HG03095 (cell line): Measurements from ENCODE around the gene SLC7A1.
A peak's percentile ranks its signal among the peaks of the same experiment; 100 is the strongest.

ENCODE experiments used
- ATAC-seq: cut with Tn5 transposase; IDR thresholded peaks from one replicate; pipeline ENCODE4 v1.9.1; 2021; ENCODE audit warnings: moderate library complexity; ENCODE audit not compliant: unreplicated experiment

Gene SLC7A1

DNA sequence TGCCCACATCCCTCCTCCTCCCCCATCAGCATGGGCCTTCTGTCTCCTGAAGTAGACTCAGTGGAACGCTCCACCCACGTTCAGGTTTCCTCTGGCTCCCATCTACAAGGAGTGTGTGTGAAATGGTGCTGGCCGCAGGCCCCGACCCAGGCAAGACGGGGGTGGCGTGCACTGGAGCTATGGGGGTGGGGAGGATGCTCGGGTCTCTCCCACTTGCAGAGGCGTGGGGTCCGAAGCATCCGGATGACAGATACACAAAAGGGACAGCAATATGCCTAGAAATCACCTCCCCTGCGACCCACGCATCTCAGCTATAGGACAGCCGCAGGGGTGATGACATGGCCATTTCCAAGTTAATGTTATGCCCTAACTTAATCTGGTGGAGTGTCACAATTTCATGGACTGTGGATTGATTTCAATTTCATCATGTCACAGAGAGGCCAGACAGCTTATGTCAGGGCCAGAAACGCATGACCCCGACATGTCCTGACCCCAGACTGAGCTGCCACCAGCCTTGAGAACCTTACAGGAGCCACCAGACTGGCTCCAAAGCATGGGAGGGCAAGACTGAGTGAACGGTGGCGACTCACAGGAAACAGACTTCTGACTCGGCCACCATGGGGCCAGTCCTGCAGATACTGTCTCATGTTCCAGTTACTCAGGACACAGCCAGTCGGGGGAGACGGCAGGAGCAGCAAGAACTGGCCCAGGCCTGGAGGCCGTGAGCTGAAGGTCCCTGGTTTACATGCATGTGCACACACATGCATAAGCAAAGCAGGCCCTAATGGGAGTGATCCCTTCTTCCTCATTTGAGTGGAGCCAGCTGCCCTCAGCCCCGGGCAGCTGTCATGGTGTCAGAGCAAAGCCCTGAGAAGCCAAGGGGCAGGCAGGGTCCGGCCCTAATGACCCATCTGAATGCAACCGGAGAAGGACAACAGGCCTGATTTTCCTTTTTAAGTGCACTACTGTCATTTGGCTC, 82.2 kb downstream of the SLC7A1 start:
- ATAC-seq: no peak

DNA sequence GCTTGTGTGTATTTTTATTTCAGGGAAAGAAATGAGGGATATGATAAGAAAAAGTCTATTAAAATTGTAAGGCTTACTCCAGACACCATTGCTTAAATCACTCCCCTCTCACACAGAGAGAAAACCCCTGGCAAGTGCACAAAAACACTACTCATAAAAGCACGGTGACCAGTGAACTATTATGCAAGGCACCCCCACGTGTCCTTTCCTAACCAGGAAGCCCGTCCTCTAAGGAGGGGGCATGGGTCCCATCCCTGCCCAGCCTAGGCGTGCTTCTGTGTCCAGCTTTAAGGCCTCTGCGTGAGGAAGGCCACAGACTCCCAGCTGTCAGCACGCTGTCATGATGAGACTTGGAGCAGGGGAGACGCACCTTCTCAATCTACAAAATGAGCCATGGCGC, 83.5 kb downstream of the SLC7A1 start:
- ATAC-seq: no peak

DNA sequence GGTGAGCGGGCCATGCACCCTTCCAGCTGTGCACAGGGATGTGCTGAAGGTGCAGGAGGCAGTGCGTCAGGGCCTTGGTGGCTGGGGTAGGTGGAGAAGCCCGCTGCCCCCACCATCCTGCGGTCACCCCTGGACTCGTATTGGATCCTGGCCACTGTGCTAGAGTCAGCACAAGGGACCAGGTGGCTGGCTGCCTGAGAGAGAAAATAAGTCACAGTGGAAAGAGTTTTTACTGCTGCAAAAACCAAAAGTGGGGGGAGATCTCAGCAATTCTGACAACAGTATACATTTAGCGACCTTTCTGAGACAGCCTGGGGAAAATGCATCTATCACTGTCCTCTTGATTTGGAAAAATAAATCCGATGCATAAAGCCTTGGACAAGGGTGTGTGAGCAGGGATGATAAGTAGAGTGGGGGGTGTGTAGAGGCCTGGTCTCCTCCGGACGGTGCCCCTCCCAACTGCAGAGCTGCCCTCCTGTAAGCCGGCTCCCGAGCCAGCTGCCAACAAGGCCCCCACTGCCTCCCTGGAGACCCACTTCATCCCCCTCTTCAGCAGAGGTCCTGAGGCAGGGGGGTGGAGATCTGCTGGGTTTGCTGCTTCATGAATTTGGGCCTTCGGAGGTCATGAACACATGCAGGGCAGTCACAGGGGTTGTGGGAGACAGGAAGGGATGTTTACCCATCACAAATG, 84.2 kb downstream of the SLC7A1 start:
- ATAC-seq: no peak

DNA sequence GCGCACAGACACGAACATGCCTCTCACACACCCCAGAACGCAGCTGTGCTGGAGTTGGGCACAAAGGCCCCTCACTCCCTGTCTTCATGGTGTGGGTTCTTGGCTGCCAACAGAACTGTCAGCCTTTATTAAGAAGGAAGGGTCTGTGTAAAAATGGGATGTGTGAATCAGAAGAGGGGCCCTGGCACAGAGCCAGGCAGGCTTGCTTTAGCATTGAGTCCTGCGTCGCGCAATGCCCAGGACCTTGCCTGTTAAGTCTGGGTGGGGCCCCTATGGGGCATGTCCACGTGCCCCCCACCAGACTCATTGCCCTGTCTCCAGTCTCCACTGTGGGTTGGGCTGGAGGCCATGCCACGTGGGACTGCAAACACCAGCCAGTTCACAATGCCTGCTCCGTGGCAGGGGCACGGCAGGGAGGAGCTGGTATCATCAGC, 84.8 kb downstream of the SLC7A1 start:
- no peak for ATAC-seq

DNA sequence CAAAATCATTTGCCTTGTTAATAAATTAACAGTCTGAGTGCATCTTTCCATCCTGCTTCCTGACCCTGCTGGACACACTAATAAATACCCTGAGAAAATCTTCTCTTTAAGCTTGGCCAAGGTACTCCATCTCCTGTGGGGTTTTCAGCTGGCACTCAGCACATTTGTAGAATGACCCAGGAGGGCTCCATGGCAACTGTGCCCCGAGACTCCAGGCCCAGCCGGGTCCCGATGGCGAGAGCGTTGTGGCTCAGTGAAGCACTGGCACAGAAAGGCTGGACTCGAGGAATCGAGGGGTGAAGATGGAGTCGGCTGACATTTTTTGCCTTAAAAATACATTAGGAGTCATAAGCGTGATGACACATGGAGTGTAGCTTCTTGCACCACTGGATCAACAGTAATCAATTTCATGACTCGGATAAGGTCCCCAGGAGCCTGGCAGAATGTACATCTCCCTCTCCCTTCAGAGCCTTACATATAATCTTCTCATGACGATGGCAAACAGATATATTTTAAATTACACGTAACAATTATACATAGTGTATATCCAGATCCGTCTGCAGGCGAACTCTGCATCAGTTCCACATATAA, 85.4 kb downstream of the SLC7A1 start:
- ATAC-seq: no peak

DNA sequence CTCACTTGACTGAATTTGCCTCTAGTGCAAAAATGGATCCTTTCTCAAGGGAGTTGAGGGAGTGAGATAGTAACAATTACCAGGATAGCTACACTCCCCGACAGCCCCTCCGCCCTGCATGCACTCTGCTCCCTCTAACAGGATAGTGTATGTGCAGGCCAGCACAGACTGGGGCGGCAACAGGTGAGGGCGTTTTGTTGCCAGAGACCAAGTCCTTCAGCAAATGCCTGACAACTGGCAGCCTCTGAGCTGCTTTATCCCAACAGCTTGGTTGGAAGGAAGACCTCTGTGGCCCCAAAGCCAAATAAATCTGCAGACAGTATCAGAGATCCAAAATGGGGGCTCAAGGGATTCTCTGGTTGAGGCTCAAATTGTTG, 86.6 kb downstream of the SLC7A1 start:
- ATAC-seq: no peak

DNA sequence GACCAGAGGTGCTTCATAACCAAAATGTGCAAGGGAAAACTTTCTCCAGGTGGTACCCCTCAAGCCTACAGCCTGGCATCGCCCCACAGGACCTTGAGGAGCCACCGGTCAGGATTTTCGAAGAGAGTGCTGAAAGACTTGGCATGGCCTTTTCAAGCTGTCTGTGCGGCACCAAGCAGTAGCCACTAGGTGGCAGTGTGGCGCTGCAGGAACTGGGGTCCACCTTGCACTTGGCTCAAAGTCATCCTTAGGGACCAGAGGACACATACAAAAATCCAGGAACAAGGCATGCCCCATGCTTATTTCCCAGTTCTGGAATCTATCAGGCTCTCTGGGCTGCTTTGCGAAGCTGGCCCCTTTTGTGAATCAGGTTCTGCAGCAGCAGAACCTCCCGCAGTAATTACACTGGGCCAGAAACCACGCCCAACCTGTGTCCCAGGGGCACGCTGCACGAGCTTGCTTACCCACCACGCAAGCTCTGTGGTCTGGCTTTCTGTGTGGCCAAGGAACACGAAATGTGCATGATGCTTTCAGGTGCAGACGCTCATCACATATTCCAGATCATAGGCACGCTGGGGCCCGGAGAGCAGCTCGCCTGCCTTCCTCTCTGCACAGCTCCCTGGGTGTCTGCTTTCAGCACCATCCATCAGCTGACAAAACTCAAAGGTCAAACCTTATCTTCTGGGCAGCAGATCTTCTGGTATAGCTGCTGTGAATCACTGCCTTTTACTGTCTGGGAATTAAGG, 87.2 kb downstream of the SLC7A1 start:
- peak; percentile 72 for ATAC-seq

DNA sequence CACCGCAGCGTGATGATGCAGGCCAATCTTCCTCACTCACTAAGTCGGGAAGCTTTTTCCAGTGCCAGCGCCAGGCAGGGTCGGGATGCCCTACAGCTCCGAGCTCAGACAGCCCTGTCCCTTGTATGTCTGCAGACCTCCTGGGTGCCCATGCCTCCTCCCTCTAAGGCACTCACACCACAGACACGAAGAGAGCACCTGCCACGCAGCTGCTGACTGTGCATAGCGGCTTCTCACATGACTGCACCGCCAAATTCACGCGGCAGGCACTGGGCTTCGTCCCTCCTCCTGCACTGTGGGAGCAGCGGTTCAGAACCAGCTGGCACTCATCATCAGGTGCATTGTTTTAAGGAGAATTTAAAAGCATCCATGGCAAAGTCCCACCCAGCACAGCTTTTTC, 88.1 kb downstream of the SLC7A1 start:
- ATAC-seq: no peak

DNA sequence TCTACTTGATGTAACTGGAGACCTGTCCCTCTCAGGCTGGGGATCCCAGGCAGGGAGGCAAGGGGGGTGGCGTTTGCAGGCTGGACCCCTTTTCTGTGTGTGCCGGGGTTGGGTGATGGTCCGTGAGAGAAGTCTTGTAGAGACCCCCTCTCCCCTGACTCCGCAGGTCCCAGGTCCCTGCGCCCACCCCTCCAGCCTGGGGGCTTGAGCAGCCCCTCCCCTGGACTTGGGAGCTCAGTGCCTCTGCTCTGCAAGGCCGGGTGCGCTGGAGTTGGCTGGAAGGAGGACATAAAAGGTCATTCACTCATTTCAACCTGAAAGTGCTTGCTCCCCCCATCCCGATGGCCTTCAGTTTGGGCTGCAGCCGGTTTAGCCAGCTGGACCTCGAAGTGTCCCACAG, 89.5 kb downstream of the SLC7A1 start:
- ATAC-seq: no peak

DNA sequence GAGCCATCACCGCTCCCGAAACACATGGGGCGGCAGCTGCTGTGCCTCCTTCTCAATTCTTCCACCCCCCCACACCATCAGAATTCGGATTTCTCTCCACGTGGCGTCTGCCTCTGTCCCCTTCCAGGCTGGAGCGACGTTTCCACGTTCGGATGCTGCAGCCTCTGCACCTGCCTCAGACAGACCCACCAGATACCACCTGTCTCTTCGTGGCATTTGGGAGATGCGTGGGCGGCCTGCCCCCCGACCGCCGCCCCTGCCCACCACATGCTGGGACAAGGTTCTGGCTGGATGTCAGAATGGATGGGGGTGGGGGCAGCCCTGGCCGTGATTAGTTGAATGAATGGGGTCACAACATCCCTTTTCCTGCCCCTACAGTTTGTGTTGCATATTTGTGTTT, 90.0 kb downstream of the SLC7A1 start:
- ATAC-seq: no peak

DNA sequence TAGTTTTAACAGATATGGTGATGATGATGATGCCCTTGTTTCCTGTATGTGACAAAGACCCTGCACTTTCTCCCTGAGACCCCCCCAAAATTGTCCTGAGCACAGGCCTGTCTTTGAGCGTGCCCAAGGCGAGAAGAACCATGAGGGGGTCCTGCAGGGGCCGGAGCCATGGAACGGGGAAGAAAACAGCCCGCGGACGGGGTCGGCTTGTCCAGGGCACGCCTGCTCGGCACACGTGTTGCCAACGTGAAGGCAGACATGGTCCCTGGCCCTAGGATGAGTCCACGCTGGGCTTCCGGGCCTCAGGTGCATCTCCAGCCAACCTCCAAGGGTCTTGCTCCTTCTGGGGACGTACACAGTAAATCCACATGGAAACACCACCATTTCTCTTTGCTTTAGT, 90.8 kb downstream of the SLC7A1 start:
- no peak for ATAC-seq

DNA sequence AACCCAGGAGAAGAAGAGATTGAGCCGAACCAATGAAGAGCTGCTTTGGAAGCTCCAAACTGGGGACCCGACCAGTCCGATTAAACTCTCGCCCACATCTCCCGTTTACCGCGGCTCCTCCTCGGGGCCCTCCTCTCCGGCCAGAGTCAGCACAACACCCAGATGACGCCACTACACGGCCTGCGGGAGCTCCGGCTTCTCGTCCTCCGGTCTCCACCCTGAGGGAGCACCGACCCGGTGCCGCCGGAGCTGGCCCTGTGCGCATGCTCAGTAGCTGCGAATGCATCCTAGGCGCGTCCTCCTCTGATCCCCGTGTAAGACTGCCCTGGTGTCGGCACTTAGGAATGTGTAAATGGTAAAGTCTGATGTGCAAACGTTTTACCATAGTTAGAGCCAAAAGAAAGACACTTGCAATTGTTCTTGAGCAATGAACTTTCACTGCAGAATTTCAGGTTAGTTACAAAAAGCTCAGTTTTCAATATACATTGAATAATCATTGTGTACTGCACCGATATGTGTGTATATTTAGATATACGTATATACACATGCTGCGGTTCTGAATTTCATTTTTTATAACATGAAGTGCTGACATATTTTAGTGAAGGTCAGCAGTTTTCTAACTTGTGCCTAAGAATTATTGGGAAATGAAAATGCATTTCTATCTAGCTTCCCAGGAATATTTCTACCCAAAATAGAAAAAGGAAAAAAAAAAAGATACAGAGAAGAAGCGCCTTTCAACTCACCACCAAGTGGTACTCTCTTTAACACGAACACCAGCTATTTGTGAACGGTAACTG, 92.2 kb downstream of the SLC7A1 start:
- ATAC-seq: no peak

DNA sequence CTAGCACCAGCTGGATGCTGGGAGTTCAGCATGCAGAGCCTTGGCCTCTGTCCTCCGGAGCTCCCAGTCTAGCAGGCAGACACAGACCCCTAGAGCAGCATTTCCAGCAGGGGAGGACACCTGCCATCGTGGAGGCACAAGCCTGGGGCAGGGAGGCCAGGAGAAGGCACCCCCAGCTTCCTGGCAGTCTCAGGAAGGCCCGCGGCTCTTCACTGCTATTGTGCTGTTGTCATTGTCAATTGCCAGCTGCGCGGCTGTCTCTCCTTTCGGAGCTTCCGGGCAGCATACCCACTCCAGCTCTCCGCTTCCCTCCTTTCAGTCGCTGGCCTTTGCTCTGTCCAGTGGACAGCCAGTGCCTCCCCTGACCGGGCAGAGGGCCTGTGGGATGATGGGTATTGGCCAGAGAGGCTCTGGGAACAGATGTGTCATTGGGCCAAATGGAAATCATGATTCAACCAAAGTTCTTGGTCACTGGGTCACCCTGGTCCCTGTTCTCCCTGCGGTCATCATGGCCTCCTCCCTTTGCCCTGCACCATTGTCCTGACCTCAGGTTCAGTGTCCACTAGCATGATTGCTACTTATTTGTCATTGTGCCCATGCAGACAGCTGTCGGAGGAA, 93.0 kb downstream of the SLC7A1 start:
- ATAC-seq: no peak

DNA sequence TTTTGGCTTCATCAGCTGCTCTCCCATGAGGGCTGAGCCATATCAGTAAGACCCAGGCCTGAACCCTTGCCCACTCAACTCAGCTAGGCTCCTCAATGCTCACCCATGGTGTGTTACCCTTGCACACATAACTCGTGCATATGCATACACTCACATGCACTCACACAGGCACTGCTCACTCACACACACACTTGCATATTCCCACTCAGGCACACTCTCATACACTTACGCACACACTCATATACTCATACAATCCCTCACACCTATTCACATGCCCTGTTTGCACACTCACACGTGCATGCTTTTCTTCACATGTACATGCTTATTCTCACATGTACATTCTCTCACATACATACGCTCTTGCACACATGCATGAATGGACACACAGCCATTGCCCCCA, 93.8 kb downstream of the SLC7A1 start:
- no peak for ATAC-seq

DNA sequence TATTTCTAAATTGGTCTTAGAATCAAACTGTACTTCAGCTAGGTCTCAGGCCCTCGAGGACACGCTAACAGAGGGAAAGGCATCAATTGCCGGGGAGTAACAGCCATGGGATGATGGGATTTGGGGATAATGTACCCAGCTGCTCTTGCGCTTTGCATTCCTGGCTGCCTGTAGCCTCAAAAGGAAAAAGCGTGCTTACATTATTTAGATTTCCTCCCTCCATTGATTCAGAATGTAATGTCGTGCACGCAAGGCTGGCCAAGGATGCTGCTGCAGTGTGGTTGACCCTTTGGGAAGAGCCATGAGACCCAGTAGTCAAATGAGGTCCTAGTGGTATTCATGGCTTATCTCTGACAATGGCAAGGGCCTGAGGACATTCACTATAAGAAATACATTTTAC, 95.1 kb downstream of the SLC7A1 start:
- no peak for ATAC-seq

DNA sequence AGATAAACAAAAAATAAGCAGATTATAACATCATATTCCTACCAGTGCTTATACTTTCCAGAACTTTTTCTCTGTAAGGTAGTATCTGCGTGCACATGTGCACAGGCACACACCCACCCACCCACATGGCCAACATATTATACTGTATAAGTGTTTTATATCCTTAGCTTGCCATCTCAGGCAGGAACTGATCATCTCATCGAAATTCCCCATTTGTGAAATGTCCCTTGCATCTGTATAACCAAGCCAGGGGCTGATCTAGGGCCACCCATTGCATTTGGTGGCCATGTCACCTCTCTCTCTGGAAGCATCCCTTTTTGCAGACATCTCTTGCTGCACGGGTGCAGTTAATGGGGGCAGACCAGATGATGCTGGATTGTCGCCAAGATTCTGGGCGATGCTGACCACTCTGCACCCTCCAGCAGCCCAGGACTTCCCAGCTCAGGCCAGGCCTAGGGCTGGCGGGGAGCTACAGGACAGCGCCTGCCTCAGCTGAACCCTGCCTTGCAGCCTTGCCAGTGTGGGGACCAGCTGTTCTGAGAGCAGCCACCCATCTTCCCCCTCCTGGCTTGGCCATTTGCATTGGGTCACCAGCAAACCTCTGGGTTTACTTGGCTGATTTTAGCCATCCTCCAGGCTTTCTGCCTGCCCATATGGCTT, 95.9 kb downstream of the SLC7A1 start:
- ATAC-seq: no peak

DNA sequence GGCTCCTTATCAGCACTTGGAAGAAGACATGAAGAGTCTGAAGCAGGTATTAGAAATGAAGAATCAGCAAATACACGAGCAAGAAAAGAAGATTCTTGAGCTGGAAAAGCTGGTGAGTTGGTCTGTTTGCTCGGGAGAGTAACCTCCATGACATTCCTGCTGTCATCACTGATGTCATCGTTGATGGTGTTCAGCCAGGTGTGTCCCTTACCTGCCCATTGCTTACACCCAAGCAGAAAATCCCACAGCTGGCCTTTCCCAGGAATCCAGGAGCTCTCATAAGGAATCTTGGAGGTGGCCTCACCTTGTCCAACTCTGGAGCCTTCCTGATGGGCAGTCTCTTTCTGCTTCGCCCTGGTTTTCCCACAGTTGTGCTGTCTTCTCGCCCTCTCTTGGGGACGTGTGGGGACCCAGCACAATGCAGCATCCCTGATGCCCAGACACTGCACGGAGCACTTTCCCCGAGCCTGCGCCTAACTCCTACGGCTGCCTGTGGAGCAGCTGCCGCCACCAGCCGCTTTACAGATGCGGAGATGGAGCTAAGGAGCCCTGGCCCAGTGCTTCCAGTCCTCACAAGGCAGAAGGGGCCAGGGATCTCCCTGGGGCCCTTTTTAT, 97.0 kb downstream of the SLC7A1 start:
- ATAC-seq: no peak

DNA sequence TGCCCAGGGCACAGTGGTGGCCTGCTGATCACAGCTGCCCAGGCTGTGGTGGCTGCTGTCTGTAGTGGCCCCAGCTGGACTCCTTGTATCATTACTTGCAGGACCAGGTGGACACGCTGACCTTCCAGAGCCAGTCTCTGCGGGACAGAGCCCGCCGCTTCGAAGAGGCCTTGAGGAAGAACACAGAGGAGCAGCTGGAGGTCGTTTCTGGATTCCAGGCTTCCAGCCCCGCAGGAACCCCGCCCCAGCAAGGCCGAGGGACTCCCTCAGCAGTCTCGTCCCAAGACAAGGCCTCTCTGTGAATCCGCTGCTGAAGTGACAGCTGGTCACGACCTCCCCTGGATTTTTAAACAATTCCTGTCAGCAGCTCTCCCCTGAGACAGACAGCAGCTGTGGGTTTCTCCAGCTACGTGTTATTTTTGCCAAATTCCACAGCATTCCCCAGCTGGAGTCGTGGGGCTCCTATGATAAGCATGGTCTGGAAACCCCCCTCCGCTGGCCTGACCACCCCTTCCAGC, 98.3 kb downstream of the SLC7A1 start:
- ATAC-seq: no peak

DNA sequence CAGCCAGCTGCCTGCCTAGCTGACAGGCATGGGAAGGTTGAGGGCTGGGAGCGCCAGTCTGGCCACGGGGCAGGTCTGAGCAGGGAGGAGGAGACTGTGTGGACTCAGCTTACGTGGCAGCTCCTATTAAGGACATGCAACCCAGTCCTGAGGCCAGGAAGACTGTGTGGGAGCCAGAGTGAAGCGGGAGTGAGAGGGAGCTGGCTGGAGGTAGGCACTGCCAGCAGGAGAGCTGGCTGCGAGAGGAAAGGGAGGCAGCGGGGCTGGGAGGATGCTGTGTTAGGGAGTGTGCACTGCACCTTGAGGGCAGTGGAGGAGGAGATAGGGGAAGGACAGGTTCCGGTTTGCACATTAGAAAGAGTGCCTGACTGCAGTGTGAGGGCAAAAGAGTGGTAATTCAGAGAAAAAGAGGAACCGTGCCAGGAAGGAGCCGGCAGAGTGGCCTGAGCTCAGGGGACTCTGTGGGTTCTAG, 99.2 kb downstream of the SLC7A1 start:
- ATAC-seq: peak; percentile 52
